HK-2 (cell line): ENCODE measurements around the gene RAD51B.

Source experiments
- DNase-seq: peaks from one replicate; pipeline ENCODE4 v3.0.0-alpha.2; 2018; ENCODE audit not compliant: unreplicated experiment

Gene RAD51B

DNA sequence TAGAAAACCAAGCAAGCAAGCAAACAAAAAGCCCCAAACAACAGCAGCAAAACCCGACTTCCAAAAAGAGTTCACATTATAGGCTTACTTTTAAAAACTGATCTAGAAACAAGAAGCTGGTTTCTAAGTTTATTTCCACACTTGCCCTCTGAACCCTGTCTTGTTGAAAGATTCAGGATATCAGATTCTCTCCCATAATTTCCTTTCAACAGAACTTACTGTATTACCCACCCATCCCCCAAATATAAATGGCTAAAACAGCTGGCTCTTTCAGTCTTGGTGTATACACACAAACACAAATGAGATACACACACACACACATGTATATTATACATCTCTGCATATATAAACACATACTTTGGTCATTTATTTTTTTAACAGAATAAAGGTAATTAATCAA lies 512.4 kb downstream of the RAD51B start:
- DNase-seq, result no peak

DNA sequence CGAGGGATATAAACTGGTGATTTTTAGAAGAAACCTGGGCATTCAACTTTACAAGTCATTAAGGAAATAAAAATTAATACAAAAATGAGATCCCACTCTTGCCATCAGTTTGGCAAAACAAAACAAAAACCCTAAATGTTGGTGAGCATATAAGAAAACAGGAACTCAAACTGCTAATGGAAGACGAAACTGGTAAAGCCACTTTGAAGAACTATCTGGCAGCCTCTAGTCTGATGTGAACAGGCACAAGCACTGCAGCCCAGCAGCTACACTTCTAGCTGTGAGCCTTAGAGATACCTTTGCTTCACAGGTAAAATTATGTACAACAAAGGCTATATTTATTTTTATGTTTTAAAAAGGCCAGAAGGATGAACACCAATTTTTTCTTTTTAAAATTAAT lies 513.7 kb downstream of the RAD51B start:
- no peak for DNase-seq

DNA sequence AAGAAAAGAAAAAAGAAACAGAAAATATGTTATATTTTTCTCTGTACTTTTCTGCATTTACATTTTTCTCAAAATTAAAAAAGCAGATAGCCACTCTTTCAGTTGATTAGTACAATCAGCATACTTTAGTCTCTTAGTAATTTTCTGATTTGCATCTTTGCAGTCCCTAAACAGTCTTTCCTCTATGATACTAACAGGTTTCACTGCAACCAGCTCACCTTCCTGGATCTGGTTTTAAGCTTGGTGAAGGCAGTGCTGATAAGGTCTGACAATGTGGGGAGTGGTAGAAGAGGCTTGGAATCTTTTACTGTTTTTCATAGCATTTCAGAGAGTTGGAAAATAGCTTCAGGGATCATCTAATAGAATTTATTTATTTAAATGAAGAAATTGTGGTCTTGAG lies 515.7 kb downstream of the RAD51B start:
- DNase-seq, result no peak

DNA sequence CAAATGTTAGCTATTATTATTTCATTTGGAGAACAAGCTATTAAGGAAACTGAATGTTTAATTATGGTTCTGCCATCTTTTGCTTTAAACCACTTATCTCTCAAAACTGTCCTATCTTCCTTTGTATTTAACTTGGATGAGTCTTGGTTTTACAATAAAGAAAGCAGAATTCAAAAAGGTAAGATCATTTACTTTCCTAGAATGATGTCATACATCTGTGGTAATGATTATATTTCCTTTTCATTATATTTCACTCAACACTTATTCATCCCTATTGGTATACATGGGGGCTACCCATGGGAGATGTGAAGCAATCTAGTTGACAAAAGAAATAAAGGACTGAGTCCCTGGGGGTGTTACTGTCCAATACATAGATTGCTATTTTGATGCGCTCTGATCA lies 516.6 kb downstream of the RAD51B start:
- DNase-seq, result no peak

DNA sequence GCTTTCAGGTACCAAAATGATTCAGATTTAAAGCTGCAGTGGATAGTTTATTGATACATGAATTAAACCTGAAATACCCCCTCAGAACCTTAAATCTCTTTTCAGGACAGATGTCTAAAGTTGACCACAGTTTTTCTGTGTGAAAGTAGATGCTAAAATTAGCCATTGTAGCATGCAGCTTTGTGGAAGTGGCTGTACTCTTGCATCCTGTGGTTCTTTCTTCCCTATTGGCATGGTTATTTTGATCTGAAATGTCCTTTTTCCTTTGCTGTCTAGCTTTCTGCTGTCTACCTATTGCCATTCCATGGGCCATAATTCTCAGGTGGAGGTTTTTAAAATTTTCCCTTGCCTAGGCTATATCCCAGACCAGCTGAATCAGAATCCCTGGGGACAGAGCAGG lies 517.7 kb downstream of the RAD51B start:
- no peak for DNase-seq

DNA sequence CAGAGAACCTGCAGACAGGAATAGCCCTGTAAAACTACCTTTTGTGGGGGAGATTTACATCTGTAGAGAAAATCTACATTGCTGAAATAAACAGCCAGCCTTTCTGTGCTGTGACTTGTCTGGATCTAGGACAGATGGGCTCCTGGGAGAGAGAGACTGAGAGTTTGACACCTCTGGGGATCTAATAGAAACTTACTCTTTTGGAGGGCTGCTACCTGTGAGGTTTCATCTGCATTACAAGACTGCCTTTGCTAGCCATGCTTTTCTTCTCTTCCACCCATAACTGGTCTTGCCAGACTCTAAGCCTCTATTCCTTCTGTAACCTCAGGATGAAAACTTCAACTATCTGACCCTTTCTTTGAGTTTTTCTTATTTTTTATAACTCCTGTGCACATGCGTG lies 520.7 kb downstream of the RAD51B start:
- no peak for DNase-seq

DNA sequence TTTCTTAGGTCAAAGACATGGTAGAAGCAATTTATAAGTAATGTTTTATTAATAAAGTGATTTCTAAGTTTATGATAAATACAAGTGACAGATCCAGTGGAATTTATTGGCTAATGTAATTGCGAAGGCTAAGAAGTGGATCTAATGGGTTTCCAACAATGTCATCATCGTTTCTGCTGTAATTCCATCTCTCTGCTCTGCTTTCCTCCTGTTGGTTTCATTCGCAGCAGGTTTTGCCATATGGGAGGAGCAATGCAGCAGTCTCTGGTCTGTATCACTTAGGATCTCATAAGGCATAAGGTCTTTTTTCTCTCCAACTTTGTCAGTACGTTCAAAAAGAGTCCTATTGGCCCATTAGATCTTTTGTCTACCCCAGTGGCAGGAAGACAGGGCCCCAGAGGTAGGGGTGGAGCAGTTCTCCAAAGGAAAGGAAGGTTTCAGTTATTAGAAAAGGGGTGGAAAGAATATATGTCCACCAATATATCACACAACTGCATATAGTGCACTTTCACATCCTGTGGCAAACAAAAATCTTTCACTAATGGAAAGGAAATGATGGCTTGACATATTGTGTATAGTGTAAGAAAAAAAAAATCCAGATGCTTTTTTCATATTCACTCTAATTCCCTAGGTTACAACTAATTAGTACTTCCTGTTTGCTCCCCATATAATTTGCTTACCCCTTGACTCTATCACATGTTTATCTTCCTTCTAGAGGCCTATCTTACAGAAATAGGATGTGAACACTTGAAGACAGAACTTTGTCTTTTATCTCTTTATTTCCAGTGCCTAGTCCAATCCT lies 522.0 kb downstream of the RAD51B start:
- no peak for DNase-seq

DNA sequence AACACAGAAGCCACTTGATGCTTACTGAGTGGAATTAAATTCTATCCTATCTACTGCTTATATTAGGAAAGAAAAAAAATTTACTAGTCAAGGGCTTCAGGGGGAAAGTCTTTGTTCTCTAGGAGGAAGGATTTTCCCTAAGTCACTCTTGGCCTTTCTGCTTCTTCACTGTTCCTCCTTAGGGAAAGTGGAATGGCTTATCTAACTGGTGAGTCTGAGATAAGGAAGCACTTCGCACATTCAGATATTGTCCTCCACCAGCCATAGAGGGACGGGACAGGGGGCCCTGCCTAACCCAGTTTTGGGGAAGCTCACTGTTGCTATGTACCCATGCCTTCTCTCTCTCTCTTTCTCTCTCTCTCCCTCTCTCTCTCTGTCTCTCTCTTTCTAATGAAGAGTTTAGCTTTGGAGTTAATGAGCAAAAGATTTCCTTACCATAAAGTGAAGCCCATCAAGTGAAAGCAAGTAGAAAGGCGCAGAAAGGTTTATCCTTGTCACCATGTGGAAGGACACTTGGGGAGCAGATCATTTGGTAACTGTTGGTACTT lies 522.7 kb downstream of the RAD51B start:
- no peak for DNase-seq

DNA sequence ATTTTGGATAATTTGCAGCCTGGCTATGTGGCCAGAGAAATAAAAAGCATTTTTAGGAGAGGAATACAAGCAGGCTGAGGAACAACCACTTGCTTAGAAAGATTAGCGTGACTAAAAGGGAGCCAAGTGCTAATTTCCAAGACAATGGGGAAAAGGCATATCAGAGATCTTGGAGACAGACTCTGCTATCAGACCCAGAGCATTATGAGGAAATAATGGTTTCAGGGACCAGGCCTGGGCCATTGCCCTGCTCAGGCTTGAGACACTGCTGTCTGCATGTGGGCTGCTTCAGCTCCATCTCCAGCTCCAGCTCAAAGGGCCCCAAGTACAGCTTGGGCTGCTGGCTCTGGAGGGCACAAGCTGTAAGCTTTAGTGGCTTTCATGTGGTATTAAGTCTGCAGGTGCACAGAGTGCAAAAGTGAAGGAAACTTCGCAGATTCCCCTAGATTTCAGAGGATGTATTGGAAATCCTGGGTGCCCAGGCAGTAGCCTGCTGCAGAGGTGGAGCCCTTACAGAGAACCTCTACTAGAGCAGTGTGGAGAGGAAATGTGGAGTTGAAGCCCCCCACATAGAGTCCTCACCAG lies 524.0 kb downstream of the RAD51B start:
- no peak for DNase-seq

DNA sequence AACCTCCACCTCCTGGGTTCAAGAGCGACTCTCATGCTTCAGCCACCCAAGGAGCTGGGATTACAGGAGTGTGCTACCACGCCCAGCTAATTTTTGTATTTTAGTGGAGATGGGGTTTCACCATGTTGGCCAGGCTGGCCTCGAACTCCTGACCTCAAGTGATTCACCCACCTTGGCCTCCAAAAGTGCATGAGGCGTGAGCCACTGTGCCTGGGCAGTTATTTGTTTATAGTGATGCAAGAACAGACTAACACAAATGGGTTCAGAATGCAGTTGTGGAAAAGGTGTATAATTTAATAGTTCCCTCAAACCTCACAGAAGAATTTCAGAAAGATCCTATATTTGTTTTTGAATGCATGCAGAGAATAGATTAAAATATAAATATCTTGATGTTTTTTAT lies 526.2 kb downstream of the RAD51B start:
- DNase-seq, result no peak

DNA sequence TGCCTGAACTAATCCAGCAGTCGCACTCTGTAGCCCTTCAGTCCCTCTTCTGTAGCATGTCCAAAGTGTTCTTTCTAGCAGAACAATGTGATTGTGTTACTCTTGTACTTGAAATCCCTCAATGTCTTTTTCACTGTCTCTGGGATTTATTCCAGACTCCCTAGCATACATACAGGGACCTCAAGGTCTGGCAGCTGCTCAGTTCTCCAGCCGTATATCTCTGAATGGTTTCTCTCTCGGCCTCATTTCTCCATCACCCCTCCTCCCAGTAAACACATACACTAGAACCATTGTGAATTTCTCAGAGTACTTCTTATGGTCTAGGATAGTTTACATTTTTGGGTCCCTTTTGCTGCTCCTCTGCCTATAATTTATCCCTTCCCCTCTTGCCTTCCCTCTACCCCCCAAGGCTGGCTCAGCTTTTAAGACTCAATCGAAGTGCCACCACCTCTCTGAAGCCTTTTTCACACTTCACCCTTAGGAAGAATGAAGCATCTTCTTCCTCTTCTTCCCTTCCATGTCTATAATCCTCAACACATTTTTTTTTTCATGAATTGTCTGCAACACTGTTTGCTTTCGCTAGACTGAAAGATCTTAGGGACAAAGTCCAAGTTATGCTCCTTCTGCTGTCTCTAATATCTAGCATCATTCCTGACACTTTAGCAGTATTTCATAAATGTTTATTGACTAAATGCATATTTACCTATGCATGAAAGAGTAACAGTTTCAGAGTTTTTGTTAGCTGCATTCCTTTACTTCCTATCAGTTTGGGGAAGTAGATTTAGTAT lies 527.2 kb downstream of the RAD51B start:
- DNase-seq, result no peak

DNA sequence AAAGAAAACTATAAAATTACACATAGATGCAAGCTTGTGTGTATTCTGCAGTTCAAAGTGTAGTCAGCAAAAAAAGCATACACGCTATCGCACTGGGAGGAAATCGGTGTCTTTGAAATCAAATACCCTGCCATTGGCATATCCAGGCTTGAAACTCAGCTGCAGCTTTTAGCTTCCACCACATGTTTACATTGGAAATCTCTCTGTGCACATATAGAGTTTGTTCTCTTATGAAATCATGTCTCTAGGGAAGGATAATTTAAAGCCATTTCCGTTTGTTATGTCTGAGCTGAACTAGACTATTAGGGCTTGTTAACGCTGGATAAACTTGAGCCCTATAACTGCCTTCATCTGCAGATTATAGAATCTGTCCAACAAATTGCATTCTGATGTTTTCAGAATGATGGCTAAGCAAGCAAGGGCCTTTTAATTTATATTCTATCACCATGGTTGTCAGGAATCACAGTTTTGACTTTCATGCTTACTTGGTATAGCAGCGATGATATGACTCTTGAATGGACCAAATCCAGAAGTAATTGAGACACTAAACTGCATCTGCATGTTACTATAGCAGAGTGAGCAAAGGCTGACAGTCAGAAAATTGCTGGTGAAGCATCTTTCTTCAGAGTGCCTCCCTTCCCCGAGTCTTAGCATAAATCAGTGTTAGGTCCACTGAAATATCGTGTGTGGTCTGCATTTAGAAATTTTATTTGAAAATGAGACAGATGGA lies 530.5 kb downstream of the RAD51B start:
- no peak for DNase-seq

DNA sequence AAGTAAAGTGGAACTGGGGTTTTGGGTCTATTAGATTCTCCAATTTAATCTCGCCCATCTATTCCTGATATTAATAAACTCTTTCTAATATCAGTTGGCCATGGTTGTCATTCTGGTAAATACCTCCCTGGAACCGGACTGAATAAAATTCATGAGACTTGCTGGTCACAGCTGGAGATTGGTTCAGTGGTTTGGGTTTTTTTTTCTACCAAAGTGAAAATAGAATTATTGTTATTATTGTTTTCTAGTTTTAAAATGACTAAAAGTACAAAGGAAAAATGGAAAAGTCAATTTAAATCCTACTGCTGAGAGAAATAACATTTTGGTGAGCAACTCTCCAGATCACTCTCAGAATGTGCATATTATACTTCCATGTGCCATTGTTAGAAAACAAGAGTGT lies 535.8 kb downstream of the RAD51B start:
- DNase-seq, result no peak

DNA sequence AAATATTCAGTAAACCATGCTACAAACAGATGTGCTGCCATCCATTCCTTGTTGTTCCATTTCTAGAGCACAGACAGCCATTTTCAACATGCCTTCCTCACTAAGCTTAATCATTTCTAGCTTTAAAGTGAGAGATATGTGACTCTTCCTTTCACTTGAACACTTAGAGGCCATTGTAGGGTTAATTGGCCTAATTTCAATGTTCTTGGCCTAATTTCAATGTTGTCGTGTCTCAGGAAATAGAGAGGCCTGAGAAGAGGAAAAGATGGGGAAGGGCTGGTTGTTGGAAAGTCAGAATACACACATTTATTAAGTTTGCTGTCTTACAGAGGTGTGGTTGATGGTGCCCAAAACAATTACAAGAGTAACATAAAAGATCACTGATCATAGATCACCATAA lies 538.2 kb downstream of the RAD51B start:
- DNase-seq, result no peak

DNA sequence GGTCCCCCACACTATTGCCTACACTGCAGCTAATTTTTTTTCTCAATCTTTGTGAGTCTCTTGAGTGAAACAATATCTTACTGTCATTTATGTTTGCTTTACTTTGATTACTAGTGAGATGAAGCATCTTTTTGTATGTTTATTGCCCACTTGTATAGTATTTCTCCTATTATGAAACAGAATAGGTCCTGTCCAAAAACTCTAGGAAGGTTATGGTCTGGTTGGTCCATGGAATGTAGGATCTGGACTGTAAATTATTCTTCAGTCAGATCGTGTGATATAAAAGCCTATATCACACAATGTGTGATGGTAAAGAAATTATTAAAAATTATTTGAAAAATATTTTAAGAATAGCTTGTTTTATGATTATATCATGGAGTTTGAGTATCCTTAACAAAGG lies 538.9 kb downstream of the RAD51B start:
- no peak for DNase-seq

DNA sequence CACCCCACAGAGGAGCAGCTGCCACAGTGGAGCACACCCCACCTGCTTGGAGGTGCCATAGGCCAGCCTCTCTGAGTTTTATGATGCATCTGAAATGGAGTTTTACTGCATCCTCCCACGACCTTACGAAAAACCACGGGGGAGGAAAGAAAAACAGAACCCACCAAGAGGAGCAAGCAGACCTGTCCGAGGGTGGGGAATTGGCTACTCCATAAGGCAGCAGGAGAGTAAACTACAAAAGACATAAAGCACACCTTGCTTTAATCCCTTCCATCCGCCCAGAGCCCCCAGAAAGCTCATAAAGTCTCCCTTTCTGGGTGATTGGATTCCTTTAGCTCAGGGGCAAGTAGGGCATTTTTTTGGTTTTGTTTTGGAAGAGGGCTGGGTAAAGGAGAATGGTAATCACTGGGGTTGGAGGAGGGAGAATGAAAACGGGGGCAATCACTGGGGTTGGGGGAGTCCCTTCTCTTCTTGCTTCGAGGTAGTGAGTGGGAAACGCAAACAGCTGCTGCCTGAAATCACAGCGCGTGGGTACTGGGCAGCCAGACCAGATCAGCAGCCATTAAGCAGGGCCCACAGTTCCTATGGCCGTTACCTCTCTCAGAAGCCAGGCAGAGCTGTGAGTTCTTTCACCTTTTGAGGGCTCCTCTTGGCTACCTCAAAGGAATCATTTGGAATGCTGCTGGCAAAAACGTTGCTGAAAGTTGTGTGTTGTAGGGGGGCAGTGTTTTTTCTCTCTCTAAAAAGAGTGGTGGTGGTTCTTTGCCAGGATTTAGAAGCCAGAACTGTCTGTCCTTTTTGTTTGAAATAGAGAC lies 539.6 kb downstream of the RAD51B start:
- DNase-seq, result no peak

DNA sequence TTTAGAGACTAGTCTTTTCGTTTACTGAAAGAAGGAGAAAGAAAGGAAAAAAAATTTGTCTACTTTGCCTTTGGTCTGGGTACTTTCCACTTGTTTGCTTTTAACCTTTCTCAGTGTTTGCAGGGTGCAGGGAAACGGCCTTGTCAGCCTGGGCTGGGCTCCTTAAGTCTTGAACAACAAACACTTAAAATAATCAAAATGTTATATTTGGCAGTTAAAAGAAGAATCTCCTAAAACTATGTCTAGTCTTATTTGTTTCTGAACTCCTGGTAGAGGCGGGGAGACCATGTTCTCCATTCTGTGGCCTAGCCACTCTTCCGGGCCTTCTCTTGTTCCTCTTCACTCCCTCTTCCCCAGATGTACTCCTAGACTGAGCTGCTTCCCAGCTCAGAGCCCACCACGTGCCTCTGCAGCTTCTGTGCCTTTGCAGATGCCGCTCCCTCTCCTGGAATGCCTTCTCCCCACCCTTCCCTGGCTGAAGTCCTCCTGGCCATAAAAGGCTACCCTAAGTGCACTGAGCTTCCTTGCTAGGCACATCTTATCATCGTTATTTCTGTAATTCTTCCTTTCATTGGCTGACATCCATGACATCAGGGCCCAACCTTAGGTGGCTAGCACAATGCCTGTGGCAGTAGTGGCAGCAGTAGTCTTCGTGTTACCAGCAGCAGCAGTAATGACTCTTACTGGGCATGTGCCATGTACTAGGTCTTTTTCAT lies 540.4 kb downstream of the RAD51B start:
- no peak for DNase-seq

DNA sequence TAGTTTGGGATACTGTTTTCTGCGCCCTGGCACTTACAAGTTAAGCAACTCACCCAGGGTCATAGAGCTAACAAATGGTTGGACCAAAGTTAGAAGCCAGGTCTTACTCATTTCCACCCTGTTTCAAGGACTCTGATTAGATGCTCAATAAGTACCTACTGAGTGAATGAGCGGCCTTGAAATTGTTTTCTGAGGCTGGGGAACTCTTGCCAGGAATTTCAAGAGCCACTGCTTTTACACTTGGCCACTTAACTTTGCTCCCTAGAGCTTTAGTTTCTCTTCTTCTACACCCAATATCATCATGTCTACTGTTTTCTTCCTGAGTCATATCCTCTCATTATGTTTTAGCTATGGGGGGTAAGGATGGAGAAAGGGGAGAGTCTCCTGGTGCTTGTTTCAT lies 541.7 kb downstream of the RAD51B start:
- DNase-seq, result no peak

DNA sequence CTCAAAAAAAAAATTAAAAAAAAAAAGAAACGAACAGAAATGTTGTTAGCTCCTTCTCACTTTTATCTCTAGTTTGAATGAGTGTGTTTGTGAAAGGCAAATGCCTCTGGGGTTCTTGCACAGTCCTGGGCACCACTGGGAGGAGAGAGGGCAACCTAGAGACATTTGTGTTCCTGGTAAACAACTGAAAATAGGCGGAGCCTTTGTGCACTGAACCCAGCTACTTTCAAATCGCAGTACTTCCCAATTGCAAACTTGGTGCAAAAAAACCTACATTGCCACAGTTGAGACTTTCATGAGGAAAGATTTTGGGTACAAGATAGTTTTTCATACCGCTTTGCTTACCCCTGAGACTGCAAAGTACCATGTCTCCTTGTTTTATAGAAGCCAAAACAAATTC lies 543.3 kb downstream of the RAD51B start:
- DNase-seq, result no peak

DNA sequence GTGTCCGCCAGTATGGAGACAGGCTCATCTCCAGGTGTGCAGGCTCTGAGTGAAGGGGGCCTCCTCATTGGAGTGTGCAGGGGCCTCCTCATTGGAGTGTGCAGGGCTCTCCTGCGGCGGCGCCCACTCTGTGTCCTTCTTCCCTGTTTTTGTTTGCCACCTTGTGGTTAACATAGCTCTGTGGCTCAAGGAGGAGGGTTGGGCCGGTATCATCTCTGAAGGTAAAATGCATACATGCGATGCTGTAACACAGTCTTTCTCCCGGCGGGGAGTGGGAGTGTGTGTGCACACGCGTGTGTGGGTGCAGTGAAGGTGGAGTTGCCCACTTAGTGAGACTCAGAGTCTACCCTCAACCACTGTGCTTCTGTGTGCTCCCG lies 543.9 kb downstream of the RAD51B start:
- DNase-seq, result no peak
